ENCODE data around the gene GALR3. TPM values are rescaled to one million over a fixed set of nuclear protein-coding genes. Genes with fewer than 3 reads are reported as not detected.

The GALR3 gene
- total and polyA plus RNA-seq, 9 donors: not detected

DNA sequence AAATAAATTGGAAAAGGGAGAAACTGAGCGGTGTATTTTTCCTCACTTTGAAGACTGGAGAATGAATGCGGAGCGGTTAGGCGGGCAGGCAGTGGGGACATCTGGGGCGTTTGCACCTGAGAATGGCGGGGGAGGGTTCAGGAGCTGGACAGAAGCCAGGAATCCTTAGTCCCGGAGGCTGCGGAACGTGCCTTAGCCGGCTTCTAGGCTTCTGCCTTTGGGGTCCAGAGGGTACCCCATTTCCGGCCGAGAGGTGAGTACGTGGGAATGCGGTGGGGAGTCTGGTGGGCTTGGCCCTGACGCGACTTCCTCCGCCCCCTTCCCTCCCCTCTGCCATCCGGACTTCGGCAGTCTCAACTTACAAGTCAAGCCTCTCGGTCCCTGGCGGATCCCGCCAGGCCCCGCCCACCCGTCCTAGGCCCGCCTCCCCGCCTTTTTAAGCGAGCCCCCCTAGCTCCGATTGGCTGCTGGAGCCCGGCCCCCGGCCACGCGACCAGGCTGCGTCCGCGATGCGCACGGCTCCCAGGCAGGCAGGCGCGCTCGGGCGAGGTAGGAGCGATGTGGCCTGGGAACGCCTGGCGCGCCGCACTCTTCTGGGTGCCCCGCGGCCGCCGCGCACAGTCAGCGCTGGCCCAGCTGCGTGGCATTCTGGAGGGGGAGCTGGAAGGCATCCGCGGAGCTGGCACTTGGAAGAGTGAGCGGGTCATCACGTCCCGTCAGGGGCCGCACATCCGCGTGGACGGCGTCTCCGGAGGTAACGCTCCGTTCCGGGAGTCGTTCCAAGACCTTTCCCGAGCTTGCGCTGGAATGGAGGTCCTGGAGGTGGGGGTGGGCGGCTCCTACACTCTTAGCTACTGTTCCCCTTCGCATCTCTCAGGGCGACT is 15.5 kb upstream of the GALR3 start, which contains the start of gene GCAT:
Gene GCAT (plus strand): TSS at position 525 of the 884 bp plus-strand sequence. CDS start 34 bp downstream, at position 559.
- TF ChIP-seq, protein P1, sequence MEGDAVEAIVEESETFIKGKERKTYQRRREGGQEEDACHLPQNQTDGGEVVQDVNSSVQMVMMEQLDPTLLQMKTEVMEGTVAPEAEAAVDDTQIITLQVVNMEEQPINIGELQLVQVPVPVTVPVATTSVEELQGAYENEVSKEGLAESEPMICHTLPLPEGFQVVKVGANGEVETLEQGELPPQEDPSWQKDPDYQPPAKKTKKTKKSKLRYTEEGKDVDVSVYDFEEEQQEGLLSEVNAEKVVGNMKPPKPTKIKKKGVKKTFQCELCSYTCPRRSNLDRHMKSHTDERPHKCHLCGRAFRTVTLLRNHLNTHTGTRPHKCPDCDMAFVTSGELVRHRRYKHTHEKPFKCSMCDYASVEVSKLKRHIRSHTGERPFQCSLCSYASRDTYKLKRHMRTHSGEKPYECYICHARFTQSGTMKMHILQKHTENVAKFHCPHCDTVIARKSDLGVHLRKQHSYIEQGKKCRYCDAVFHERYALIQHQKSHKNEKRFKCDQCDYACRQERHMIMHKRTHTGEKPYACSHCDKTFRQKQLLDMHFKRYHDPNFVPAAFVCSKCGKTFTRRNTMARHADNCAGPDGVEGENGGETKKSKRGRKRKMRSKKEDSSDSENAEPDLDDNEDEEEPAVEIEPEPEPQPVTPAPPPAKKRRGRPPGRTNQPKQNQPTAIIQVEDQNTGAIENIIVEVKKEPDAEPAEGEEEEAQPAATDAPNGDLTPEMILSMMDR (IDR thresholded peaks at IDR 0.05): no peak
- TF ChIP-seq POLR2A (IDR thresholded peaks at IDR 0.05) (no peak), EP300 (IDR thresholded peaks at IDR 0.05) (no peak)
- DNase-seq: peak; percentile 91 to 97 (median 96)
- Histone ChIP-seq H3K27me3 (no peaks in the 10 kb centered on the region), H3K27ac (peak within 1 kb of the TSS in 1 of 2 donors; percentile 11), H3K9me3 (no peaks in the 10 kb centered on the region), H3K4me1 (ENCODE audit: insufficient read depth) (peaks cover 9% of the 10 kb centered on the region), H3K4me3 (peak within 1 kb of the TSS; percentile 71), H3K36me3 (no peaks in the 10 kb centered on the region)
- intact Hi-C loops (cut with DNase I): no loop called here
- 0 to 1% (median 0%) methylated on average over 65 to 73 of the region's 73 CpGs for WGBS, 3 donors

DNA sequence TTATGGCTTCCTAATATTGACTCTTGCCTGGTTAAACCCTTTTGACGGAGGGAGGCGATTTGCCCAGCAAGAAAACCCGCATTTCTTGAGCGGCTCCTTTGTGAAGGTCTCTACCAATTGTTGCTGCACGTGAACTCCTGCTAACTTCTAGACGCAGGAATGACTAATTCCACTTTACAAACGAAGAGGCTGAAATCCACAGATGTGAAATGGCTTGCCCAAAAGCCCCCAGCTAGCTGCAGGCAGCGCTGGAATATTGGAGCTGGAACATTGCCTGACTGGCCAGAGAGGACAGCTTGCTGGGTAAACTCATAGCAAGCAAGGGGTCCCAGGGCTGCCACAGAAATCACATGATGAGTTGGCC is 14.9 kb upstream of the GALR3 start:
- intact Hi-C loops (cut with DNase I): no loop called here

DNA sequence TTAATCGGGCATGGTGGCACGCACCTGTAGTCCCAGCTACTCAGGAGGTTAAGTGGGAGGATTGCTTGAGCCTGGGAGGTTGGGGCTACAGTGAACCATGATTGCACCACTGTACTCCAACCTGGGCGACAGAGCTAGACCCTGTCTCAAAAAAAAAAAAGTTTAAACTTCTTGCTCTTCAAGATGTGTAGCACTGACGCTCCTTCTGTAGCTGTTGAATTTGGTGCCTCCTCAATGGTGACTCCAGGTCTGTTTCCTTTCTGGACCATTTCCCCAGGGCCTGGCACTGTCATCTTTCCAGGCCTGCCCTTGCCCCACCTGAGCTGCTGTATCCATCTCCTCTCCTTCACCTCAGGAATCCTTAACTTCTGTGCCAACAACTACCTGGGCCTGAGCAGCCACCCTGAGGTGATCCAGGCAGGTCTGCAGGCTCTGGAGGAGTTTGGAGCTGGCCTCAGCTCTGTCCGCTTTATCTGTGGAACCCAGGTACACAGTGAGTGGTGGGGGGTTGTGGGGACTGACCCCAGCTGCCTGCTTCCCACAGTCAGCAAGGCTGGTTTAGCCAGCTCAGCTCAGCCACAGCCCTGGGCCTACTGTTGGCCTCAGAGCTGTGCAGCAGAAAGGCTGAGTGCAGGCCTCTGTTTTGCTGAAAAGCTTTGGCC is 13.4 kb upstream of the GALR3 start:
- DNase-seq: no peak
- 85 to 93% (median 90%) methylated on average over 5 of the region's 5 CpGs for WGBS, 3 donors
- no peaks in the 10 kb centered on the region for H3K9me3 ChIP-seq
- H3K4me3 ChIP-seq: no peak overlapping the region
- TF ChIP-seq EP300 (IDR thresholded peaks at IDR 0.05) (no peak), POLR2A (IDR thresholded peaks at IDR 0.05) (no peak)
- TF ChIP-seq, protein P1 (IDR thresholded peaks at IDR 0.05): no peak
- no peaks in the 10 kb centered on the region for H3K27me3 ChIP-seq
- no peaks in the 10 kb centered on the region for H3K36me3 ChIP-seq
- H3K27ac ChIP-seq: no peak overlapping the region
- intact Hi-C loops (cut with DNase I): loop anchor here in 3 of 4 donors (10.0 kb wide), 3 partner anchors 115 to 155 kb away; no protein-coding TSS in a partner anchor
- H3K4me1 ChIP-seq (ENCODE audit: insufficient read depth): peaks cover 9% of the 10 kb centered on the region

More for the DNA sequence above, 14.9 kb upstream of the GALR3 start:
- Histone ChIP-seq H3K4me1 (ENCODE audit: insufficient read depth) (peaks cover 9% of the 10 kb centered on the region), H3K27ac (peak overlapping the region in 1 of 2 donors; percentile 8), H3K27me3 (no peaks in the 10 kb centered on the region), H3K36me3 (no peaks in the 10 kb centered on the region), H3K9me3 (no peaks in the 10 kb centered on the region), H3K4me3 (peak overlapping the region; percentile 71)
- no peak for TF ChIP-seq POLR2A (IDR thresholded peaks at IDR 0.05)
- TF ChIP-seq, protein P1 (IDR thresholded peaks at IDR 0.05): no peak
- TF ChIP-seq EP300 (IDR thresholded peaks at IDR 0.05): no peak
- WGBS, 3 donors: 0 to 6% (median 3%) methylated on average over 8 of the region's 8 CpGs
- peak in 1 of 5 donors; percentile 41 for DNase-seq

DNA sequence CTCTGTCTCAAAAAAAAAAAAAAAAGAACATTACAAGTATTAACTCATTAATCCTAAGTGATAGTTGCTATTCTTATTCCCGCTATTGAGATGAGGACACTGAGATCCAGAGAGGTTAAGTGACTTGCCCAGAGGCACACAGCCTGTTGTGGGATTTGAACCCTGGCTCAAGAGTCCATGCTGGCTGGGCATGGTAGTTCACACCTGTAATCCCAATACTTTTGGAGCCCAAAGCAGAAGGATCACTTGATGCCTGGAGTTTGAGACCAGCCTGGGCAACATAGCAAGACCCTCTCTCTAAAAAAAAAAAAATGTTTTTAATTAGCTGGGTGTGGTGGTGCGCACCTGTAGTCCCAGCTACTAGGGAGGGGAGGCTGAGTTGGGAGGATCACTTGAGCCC is 11.3 kb upstream of the GALR3 start:
- H3K27ac ChIP-seq: no peak overlapping the region
- no peak for DNase-seq
- H3K4me3 ChIP-seq: no peak overlapping the region
- no peaks in the 10 kb centered on the region for H3K27me3 ChIP-seq
- intact Hi-C loops (cut with DNase I): loop anchor here in 3 of 4 donors (10.0 kb wide), 3 partner anchors 113 to 153 kb away; no protein-coding TSS in a partner anchor
- 95 to 100% (median 99%) methylated on average over 2 of the region's 2 CpGs for WGBS, 3 donors
- H3K4me1 ChIP-seq (ENCODE audit: insufficient read depth): peaks cover 2% of the 10 kb centered on the region
- H3K9me3 ChIP-seq: no peaks in the 10 kb centered on the region
- H3K36me3 ChIP-seq: no peaks in the 10 kb centered on the region
- TF ChIP-seq, protein P1 (IDR thresholded peaks at IDR 0.05): no peak
- TF ChIP-seq EP300 (IDR thresholded peaks at IDR 0.05) (no peak), POLR2A (IDR thresholded peaks at IDR 0.05) (no peak)
